Activated CD8-positive, alpha-beta memory T cell treated with anti-CD3 and anti-CD28 coated beads, Interleukin-2, amount 50 U/mL, for 1 hour (primary cell): ENCODE measurements around the gene CCDC169.
"Not testable (repeated sequence)": the region's sequence is repeated elsewhere in the genome, so short reads cannot be mapped to it uniquely, and the experiment has no call there.

Source experiments
- DNase-seq: peaks from one replicate; pipeline ENCODE4 v3.0.0-alpha.2; 2020; ENCODE audit errors: extremely low read depth

Gene CCDC169

GRCh38 chr13:36313047-36313969 lies 15.7 kb upstream of the CCDC169 start:
- no peak for DNase-seq

- no peak for DNase-seq
These were observed 12.9 kb upstream of the CCDC169 start for GRCh38 chr13:36310417-36311108.

GRCh38 chr13:36302289-36302688 lies 4.7 kb upstream of the CCDC169 start:
- DNase-seq = no peak

- not testable (repeated sequence) for DNase-seq
These were observed 1.9 kb upstream of the CCDC169 start for GRCh38 chr13:36299469-36299868.

- DNase-seq = no peak
These were observed 988 bp upstream of the CCDC169 start for GRCh38 chr13:36298535-36299068.

GRCh38 chr13:36294096-36294495 lies 3.5 kb downstream of the CCDC169 start:
- DNase-seq = no peak

- no peak for DNase-seq
These were observed 4.1 kb downstream of the CCDC169 start for GRCh38 chr13:36293497-36293896.

- DNase-seq = no peak
These were observed 8.7 kb downstream of the CCDC169 start for GRCh38 chr13:36288794-36289391.

GRCh38 chr13:36286006-36286405 lies 11.6 kb downstream of the CCDC169 start:
- no peak for DNase-seq

GRCh38 chr13:36282821-36283432 lies 14.7 kb downstream of the CCDC169 start:
- no peak for DNase-seq

- no peak for DNase-seq
These were observed 22.2 kb downstream of the CCDC169 start for GRCh38 chr13:36275190-36276002.

GRCh38 chr13:36273431-36273830 lies 24.2 kb downstream of the CCDC169 start:
- DNase-seq = no peak

GRCh38 chr13:36261976-36262375 lies 35.6 kb downstream of the CCDC169 start:
- no peak for DNase-seq

- no peak for DNase-seq
These were observed 36.6 kb downstream of the CCDC169 start for GRCh38 chr13:36261011-36261410.

- DNase-seq = no peak
These were observed 38.1 kb downstream of the CCDC169 start for GRCh38 chr13:36259361-36260137.

- no peak for DNase-seq
These were observed 38.8 kb downstream of the CCDC169 start for GRCh38 chr13:36258831-36259230.

GRCh38 chr13:36251526-36251925 lies 46.1 kb downstream of the CCDC169 start:
- DNase-seq = no peak

- DNase-seq = no peak
These were observed 46.6 kb downstream of the CCDC169 start for GRCh38 chr13:36251017-36251416.

GRCh38 chr13:36248700-36249099 lies 48.9 kb downstream of the CCDC169 start:
- no peak for DNase-seq

- no peak for DNase-seq
These were observed 52.6 kb downstream of the CCDC169 start for GRCh38 chr13:36244990-36245389.
